Endothelial cell of umbilical vein (primary cell): Measurements from ENCODE around the gene TREML4. TPM values are rescaled to one million over a fixed set of nuclear protein-coding genes. Genes with fewer than 3 reads are reported as not detected.

Experiments used
- BruUV-seq: library from RNA; stranded (reverse); fragments of 400-500 nt; replicated peaks from 2 replicates; lab custom pipeline; 2021; lab: Mats Ljungman, UMichigan
- CTCF ChIA-PET: fragments of 300-600, 350-600 bp; sonication (Branson Sonifier 250); formaldehyde crosslinking; loops from one replicate; lab custom pipeline; 2021; ENCODE audit warnings: antibody characterized with exemption, inconsistent platforms; lab: Charles Lee
- POLR2A ChIA-PET: fragments of 300-600, 350-600 bp; sonication (Branson Sonifier 250); formaldehyde crosslinking; loops from one replicate; lab custom pipeline; 2021; ENCODE audit warnings: antibody characterized with exemption, inconsistent platforms; lab: Charles Lee
- DNase-seq: peaks from one replicate; pipeline ENCODE4 v3.0.0-alpha.2; 2011; ENCODE audit warnings: low read depth, low spot score
- FAIRE-seq: peaks from 2 replicates; lab custom pipeline; 2011; peaks lifted over from hg19 to GRCh38; lab: Jason Lieb, UNC
- H2AFZ ChIP-seq: 2 replicates; pipeline ENCODE4 v1.6.0; 2012; ENCODE audit warnings: low read depth, low read length, control low read depth, inconsistent platforms
- H3K27ac ChIP-seq: 2 replicates; pipeline ENCODE4 v1.5.1; 2011; ENCODE audit warnings: low read depth, mild to moderate bottlenecking, control low read depth, low read length, moderate library complexity; ENCODE audit not compliant: insufficient read depth
- H3K27me3 ChIP-seq, 2 experiments: 2 replicates each; pipeline versions ENCODE4 v1.6.0 to v1.6.1; 2011; ENCODE audit warnings: low read length in 2 of 2, mixed read lengths in 1 of 2; ENCODE audit not compliant: control insufficient read depth in 2 of 2, insufficient read depth in 2 of 2
- H3K36me3 ChIP-seq, 2 experiments: 2 replicates in 1 of 2; 3 replicates in 1 of 2; pipeline ENCODE4 v1.5.1; 2011; ENCODE audit warnings: low read length in 2 of 2, mild to moderate bottlenecking in 1 of 2, moderate library complexity in 1 of 2; ENCODE audit not compliant: control insufficient read depth in 2 of 2, insufficient read depth in 2 of 2; ENCODE audit errors: extremely low read depth in 1 of 2
- H3K4me1 ChIP-seq: 3 replicates; pipeline ENCODE4 v1.5.1; 2011; ENCODE audit warnings: mild to moderate bottlenecking, low read length; ENCODE audit not compliant: control insufficient read depth, insufficient read depth; ENCODE audit errors: extremely low read depth
- H3K4me2 ChIP-seq: 2 replicates; pipeline ENCODE4 v1.6.1; 2011; ENCODE audit warnings: low read length, control low read depth, mixed read lengths; ENCODE audit not compliant: insufficient read depth
- H3K4me3 ChIP-seq, 3 experiments: fragments of 200-600 bp in 1 of 3; sonication (generic), shearing (Covaris generic) in 1 of 3; replicated peaks in 1 of 3; 2 replicates each; pipeline ENCODE4 v1.5.1; 2011 to 2016; ENCODE audit warnings: control low read depth in 3 of 3, low read length in 3 of 3, mild to moderate bottlenecking in 2 of 3, inconsistent platforms in 1 of 3, low read depth in 1 of 3, moderate library complexity in 1 of 3; ENCODE audit not compliant: insufficient read depth in 1 of 3
- H3K79me2 ChIP-seq: 2 replicates; pipeline ENCODE4 v1.6.0; 2012; ENCODE audit warnings: low read length, inconsistent platforms; ENCODE audit not compliant: control insufficient read depth, insufficient read depth
- H3K9ac ChIP-seq: replicated peaks from 2 replicates; pipeline ENCODE3; 2011; ENCODE audit warnings: low read length, control low read depth; ENCODE audit not compliant: insufficient read depth; ENCODE audit errors: extremely low read depth
- H3K9me1 ChIP-seq: replicated peaks from 3 replicates; pipeline ENCODE4 v1.6.0; 2011; ENCODE audit warnings: mild to moderate bottlenecking, low read length; ENCODE audit not compliant: control insufficient read depth, insufficient read depth; ENCODE audit errors: extremely low read depth
- H3K9me3 ChIP-seq: replicated peaks from 2 replicates; pipeline ENCODE4 v1.5.1; 2012; ENCODE audit warnings: low read length, inconsistent platforms; ENCODE audit not compliant: control insufficient read depth, insufficient read depth
- H4K20me1 ChIP-seq: replicated peaks from 2 replicates; pipeline ENCODE3; 2011; ENCODE audit warnings: mild to moderate bottlenecking, low read length; ENCODE audit not compliant: control insufficient read depth, insufficient read depth; ENCODE audit errors: extremely low read depth
- EZH2 ChIP-seq: IDR thresholded peaks from 2 replicates; pipeline ENCODE4 v1.6.1; 2012; ENCODE audit warnings: borderline replicate concordance, low read depth, mild to moderate bottlenecking, moderate library complexity, low read length, inconsistent platforms; ENCODE audit not compliant: severe bottlenecking
- FOS ChIP-seq: IDR thresholded peaks from 2 replicates; pipeline ENCODE4 v1.6.1; 2011; ENCODE audit warnings: mild to moderate bottlenecking, low read length, moderate library complexity, borderline replicate concordance; ENCODE audit not compliant: insufficient read depth
- GATA2 ChIP-seq: IDR thresholded peaks from 2 replicates; pipeline ENCODE4 v1.7.0; 2011; ENCODE audit warnings: low read depth, mild to moderate bottlenecking, moderate library complexity, mixed read lengths, low read length; ENCODE audit not compliant: insufficient read length, insufficient read depth
- JUN ChIP-seq: IDR thresholded peaks from 2 replicates; pipeline ENCODE4 v1.6.1; 2011; ENCODE audit warnings: borderline replicate concordance, low read depth; ENCODE audit not compliant: insufficient read length, insufficient read depth
- MYC ChIP-seq: IDR thresholded peaks from one replicate; pipeline ENCODE4 v1.6.1; 2011; ENCODE audit warnings: mild to moderate bottlenecking, low read depth, low read length
- POLR2A ChIP-seq: IDR thresholded peaks from 2 replicates; pipeline ENCODE4 v1.6.1; 2012; ENCODE audit warnings: low read depth, mild to moderate bottlenecking, control low read depth, low read length
- POLR2AphosphoS5 ChIP-seq: IDR thresholded peaks from 2 replicates; pipeline ENCODE4 v1.6.1; 2012; ENCODE audit warnings: low read depth, mild to moderate bottlenecking, control low read depth, low read length, moderate library complexity; ENCODE audit not compliant: insufficient read depth
- dilution Hi-C: fragments of 300-500 bp; cut with MboI; formaldehyde crosslinking; loops from one replicate; pipeline ENCODE4 v1.15.0; 2019; ENCODE audit warnings: low sequenced_read_pairs; ENCODE audit not compliant: extremely low pct_ligation_motif_present
- intact Hi-C: fragments of 100-400 bp; cut with micrococcal nuclease; formaldehyde crosslinking; loops from one replicate; pipeline ENCODE4 v1.10.0; 2022
- polyA plus RNA-seq, 4 experiments: library from polyadenylated mRNA; depleted of rRNA in 3 of 4; stranded (reverse) in 3 of 4; unstranded in 1 of 4; fragments of >200 nt; gene quantifications; 2 replicates each; pipeline versions ENCODE4 v1.2.1 to v1.2.3, GENCODE V29; 2011 to 2012; ENCODE audit warnings: missing spikeins in 1 of 4
- total RNA-seq: library from RNA; stranded (reverse); gene quantifications from 2 replicates; pipeline ENCODE4 v1.2.3, GENCODE V29; 2021
- TF ChIP-seq, protein P1 (sequence below), 2 donors: IDR thresholded peaks; 1 replicate in 1 of 2; 2 replicates in 1 of 2; pipeline ENCODE4 v1.5.1; 2011; ENCODE audit warnings: low read length in 2 of 2, mild to moderate bottlenecking in 2 of 2, moderate library complexity in 2 of 2, control low read depth in 1 of 2, inconsistent platforms in 1 of 2, low read depth in 1 of 2; ENCODE audit not compliant: insufficient read depth in 1 of 2; ENCODE audit errors: extremely low read depth in 1 of 2
- TF ChIP-seq, protein P2 (sequence below): IDR thresholded peaks from 2 replicates; pipeline ENCODE4 v1.6.1; 2011; ENCODE audit not compliant: insufficient read depth, insufficient read length

Gene TREML4
- total and polyA plus RNA-seq, 2 donors (not counting 3 experiments of a cell fraction or from before 2014, with no cell fraction given): not detected

DNA sequence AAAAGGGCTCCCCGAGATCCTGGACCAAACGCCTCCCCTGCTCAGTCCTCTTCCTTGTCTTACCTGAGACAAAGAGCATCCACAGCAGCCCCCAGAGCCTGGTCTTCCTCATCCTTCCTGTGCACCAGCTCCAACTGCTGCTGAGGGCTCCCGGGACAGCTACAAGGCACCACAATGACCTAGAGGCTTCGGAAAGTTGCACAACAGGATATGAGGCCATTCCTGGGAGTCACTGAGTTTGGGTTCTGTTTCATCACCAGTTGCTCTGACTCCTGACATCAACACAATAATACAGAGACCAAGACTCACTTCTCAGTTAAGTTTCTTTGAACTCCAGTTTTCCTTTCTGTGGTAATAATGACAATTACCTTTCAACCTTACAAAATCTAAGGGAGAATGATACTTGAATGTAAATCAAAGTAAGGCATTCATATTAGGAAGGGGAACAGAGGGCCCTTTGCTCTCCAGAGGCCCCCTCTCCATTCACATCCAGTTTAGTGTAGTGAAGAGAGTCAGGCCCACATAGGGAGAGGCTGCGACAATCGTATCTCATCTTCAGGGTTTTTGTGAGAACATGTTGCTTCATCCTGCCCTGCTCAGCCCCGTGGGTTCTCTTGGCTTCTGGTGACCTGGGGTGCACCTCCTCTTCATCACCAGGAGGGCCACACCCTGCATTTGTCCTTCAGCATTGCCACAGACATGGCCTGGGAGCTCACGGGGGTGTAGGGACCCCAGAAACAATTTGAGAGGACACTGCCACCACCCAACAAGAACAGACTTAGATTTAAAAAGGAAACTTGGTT, 58.6 kb downstream of the TREML4 start, which contains the start of gene TREM1:
Gene TREM1, minus strand, starts transcription at position 139 of the 803 bp plus-strand sequence. Its CDS starts 27 bp downstream, at position 112.
- intact Hi-C loops (no loop called here), dilution Hi-C loops (no loop called here)
- Histone ChIP-seq H3K9me3 (no peaks in the 10 kb centered on the region), H3K79me2 (no peaks in the 10 kb centered on the region), H4K20me1 (no peaks in the 10 kb centered on the region), H3K4me1 (no peaks in the 10 kb centered on the region), H3K4me3 (no peak within 1 kb of the TSS), H3K9ac (no peak within 1 kb of the TSS), H3K4me2 (no peak within 1 kb of the TSS), H3K9me1 (no peaks in the 10 kb centered on the region), H3K27ac (no peak within 1 kb of the TSS), H3K36me3 (no peaks in the 10 kb centered on the region), H2AFZ (no peak within 1 kb of the TSS), H3K27me3 (peaks cover 3 to 7% of the 10 kb centered on the region in 2 experiments)
- FAIRE-seq: no peak
- BruUV-seq: no TSS peak
- POLR2A ChIA-PET: no interaction called here
- DNase-seq: no peak
- CTCF ChIA-PET: no interaction called here
- no peak for TF ChIP-seq POLR2AphosphoS5
- TF ChIP-seq, protein P1, sequence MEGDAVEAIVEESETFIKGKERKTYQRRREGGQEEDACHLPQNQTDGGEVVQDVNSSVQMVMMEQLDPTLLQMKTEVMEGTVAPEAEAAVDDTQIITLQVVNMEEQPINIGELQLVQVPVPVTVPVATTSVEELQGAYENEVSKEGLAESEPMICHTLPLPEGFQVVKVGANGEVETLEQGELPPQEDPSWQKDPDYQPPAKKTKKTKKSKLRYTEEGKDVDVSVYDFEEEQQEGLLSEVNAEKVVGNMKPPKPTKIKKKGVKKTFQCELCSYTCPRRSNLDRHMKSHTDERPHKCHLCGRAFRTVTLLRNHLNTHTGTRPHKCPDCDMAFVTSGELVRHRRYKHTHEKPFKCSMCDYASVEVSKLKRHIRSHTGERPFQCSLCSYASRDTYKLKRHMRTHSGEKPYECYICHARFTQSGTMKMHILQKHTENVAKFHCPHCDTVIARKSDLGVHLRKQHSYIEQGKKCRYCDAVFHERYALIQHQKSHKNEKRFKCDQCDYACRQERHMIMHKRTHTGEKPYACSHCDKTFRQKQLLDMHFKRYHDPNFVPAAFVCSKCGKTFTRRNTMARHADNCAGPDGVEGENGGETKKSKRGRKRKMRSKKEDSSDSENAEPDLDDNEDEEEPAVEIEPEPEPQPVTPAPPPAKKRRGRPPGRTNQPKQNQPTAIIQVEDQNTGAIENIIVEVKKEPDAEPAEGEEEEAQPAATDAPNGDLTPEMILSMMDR (IDR thresholded peaks at IDR 0.05; ENCODE audit: extremely low read depth in 1 of 2, insufficient read depth in 1 of 2, low read depth in 1 of 2, low read length in 2 of 2): no peak
- TF ChIP-seq POLR2A: no peak
- no peak for TF ChIP-seq FOS
- TF ChIP-seq GATA2: no peak
- no peak for TF ChIP-seq JUN
- no peak for TF ChIP-seq EZH2
- TF ChIP-seq MYC: no peak
- TF ChIP-seq, protein P2, sequence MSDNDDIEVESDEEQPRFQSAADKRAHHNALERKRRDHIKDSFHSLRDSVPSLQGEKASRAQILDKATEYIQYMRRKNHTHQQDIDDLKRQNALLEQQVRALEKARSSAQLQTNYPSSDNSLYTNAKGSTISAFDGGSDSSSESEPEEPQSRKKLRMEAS: no peak
